SU-DHL-6 (cell line): ENCODE results near the gene OGFOD2.

Experiments used
- EZH2phosphoT487 ChIP-seq: fragments of 200-600 bp; sonication (generic), shearing (Covaris generic); conservative IDR thresholded peaks from 2 replicates; pipeline ENCODE4 v1.6.1; 2018; ENCODE audit warnings: mild to moderate bottlenecking, antibody characterized with exemption, low read length, moderate library complexity, mixed read lengths
- TF ChIP-seq, protein P1 (sequence below): fragments of 200-600 bp; sonication (generic); IDR thresholded peaks from one replicate; pipeline ENCODE4 v1.5.1; 2017; ENCODE audit warnings: antibody characterized with exemption, mild to moderate bottlenecking, low read length, moderate library complexity; ENCODE audit not compliant: insufficient read depth, poor library complexity, severe bottlenecking

DNA sequence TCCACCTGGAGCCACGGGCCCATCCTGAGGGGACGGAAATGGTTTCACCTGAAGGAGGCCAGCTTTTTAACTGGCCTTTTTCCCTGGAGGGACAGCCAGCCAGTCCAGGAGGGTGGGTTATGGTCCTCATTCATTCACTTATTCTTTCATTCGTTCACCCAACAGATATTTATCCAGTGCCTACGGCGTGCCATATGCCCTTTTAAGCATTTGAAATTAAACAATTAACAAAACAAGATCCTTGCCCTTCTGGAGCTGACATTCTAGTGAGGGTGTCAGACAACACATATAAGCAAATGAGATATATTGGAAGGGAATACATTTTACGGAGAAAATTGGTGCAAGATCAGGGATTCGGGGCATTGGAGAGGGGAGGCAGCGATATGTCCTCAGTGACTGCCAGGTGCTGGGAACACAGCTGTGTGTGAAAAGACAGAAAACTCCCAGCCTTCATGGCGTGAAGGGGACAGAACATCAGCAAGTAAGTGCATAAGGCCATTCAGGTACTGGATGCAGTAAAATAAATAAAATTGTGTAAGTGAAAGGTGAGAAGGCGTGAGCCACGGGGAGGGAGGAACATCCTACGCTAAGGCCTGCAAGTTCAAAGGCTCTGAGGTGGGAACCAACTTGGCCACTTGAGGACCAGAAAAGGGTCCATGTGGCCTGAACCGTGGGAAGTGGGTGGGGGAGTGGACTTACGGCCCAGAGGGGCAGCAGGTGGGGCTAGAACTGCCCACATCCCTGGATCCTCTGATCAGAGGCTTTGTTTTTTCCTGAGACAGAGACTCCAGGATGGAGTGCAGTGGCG, 8.1 kb upstream of the OGFOD2 start:
- TF ChIP-seq, protein P1, sequence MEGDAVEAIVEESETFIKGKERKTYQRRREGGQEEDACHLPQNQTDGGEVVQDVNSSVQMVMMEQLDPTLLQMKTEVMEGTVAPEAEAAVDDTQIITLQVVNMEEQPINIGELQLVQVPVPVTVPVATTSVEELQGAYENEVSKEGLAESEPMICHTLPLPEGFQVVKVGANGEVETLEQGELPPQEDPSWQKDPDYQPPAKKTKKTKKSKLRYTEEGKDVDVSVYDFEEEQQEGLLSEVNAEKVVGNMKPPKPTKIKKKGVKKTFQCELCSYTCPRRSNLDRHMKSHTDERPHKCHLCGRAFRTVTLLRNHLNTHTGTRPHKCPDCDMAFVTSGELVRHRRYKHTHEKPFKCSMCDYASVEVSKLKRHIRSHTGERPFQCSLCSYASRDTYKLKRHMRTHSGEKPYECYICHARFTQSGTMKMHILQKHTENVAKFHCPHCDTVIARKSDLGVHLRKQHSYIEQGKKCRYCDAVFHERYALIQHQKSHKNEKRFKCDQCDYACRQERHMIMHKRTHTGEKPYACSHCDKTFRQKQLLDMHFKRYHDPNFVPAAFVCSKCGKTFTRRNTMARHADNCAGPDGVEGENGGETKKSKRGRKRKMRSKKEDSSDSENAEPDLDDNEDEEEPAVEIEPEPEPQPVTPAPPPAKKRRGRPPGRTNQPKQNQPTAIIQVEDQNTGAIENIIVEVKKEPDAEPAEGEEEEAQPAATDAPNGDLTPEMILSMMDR: no peak
- no peak for TF ChIP-seq EZH2phosphoT487
